ENCODE data around the gene N4BP2L1.
"Not testable (repeated sequence)": the region's sequence is repeated elsewhere in the genome, so short reads cannot be mapped to it uniquely, and the experiment has no call there.

The N4BP2L1 gene

GRCh38 chr13:32354040-32354439 is 73.9 kb downstream of the N4BP2L1 start:
- H3K4me3 ChIP-seq (ENCODE audit: control insufficient read depth, low read depth, low read length), result no peak overlapping the region
- no peak for TF ChIP-seq CTCF (IDR thresholded peaks at IDR 0.05; ENCODE audit: control insufficient read depth, insufficient read depth, low read depth, low read length, missing control alignments)
- DNase-seq (ENCODE audit: low read depth), result no peak

GRCh38 chr13:32350839-32351441 is 77.0 kb downstream of the N4BP2L1 start:
- H3K4me3 ChIP-seq (ENCODE audit: control insufficient read depth, low read depth, low read length); DNase-seq (ENCODE audit: low read depth): not testable (repeated sequence)

All from AG09309 (cell line).